ENCODE data around the gene PYGO1.

Gene PYGO1

GRCh38 chr15:55564347-55565145 is 23.6 kb downstream of the PYGO1 start:
- DNase-seq: no peak

- no peak for DNase-seq
These were observed 25.5 kb downstream of the PYGO1 start for GRCh38 chr15:55562601-55563000.

- no peak for DNase-seq
These were observed 33.1 kb downstream of the PYGO1 start for GRCh38 chr15:55555089-55555488.

- DNase-seq: peak; percentile 94
These were observed 35.2 kb downstream of the PYGO1 start for GRCh38 chr15:55552926-55553325.

- no peak for DNase-seq
These were observed 35.7 kb downstream of the PYGO1 start for GRCh38 chr15:55552451-55552850.

GRCh38 chr15:55549305-55549704 is 38.8 kb downstream of the PYGO1 start:
- no peak for DNase-seq

GRCh38 chr15:55546718-55547117 is 41.4 kb downstream of the PYGO1 start:
- no peak for DNase-seq

- DNase-seq: no peak
These were observed 52.7 kb downstream of the PYGO1 start for GRCh38 chr15:55535436-55535835.

GRCh38 chr15:55532944-55533343 is 55.2 kb downstream of the PYGO1 start:
- no peak for DNase-seq

- DNase-seq: peak; percentile 99
These were observed 57.3 kb downstream of the PYGO1 start for GRCh38 chr15:55530861-55531313.

GRCh38 chr15:55528812-55529211 is 59.3 kb downstream of the PYGO1 start:
- DNase-seq: no peak

- DNase-seq: no peak
These were observed 61.0 kb downstream of the PYGO1 start for GRCh38 chr15:55527150-55527549.

- DNase-seq: peak; percentile 60
These were observed 61.5 kb downstream of the PYGO1 start for GRCh38 chr15:55526559-55527036.

GRCh38 chr15:55522742-55523450 is 65.2 kb downstream of the PYGO1 start:
- no peak for DNase-seq

- DNase-seq: no peak
These were observed 69.5 kb downstream of the PYGO1 start for GRCh38 chr15:55518641-55519040.

- DNase-seq: no peak
These were observed 70.1 kb downstream of the PYGO1 start for GRCh38 chr15:55518009-55518408.

- peak; percentile 69 for DNase-seq
These were observed 72.0 kb downstream of the PYGO1 start for GRCh38 chr15:55515991-55516776.

GRCh38 chr15:55515491-55515890 is 72.7 kb downstream of the PYGO1 start:
- no peak for DNase-seq

- no peak for DNase-seq
These were observed 73.7 kb downstream of the PYGO1 start for GRCh38 chr15:55514414-55514850.

GRCh38 chr15:55513621-55514413 is 74.3 kb downstream of the PYGO1 start:
- peak; percentile 64 for DNase-seq

GRCh38 chr15:55513152-55513551 is 75.0 kb downstream of the PYGO1 start:
- no peak for DNase-seq

GRCh38 chr15:55507567-55507966 is 80.6 kb downstream of the PYGO1 start:
- DNase-seq: no peak

Data from islet precursor cell (in vitro differentiated cells).